Endothelial cell of umbilical vein (primary cell): Measurements from ENCODE around the gene ARPC1A. TPM values are rescaled to one million over a fixed set of nuclear protein-coding genes. Genes with fewer than 3 reads are reported as not detected.

ENCODE experiments used
- BruUV-seq: library from RNA; stranded (reverse); fragments of 400-500 nt; replicated peaks from 2 replicates; lab custom pipeline; 2021; lab: Mats Ljungman, UMichigan
- CTCF ChIA-PET: fragments of 300-600, 350-600 bp; sonication (Branson Sonifier 250); formaldehyde crosslinking; loops from one replicate; lab custom pipeline; 2021; ENCODE audit warnings: antibody characterized with exemption, inconsistent platforms; lab: Charles Lee
- POLR2A ChIA-PET: fragments of 300-600, 350-600 bp; sonication (Branson Sonifier 250); formaldehyde crosslinking; loops from one replicate; lab custom pipeline; 2021; ENCODE audit warnings: antibody characterized with exemption, inconsistent platforms; lab: Charles Lee
- DNase-seq: peaks from one replicate; pipeline ENCODE4 v3.0.0-alpha.2; 2011; ENCODE audit warnings: low read depth, low spot score
- FAIRE-seq: peaks from 2 replicates; lab custom pipeline; 2011; peaks lifted over from hg19 to GRCh38; lab: Jason Lieb, UNC
- H2AFZ ChIP-seq: 2 replicates; pipeline ENCODE4 v1.6.0; 2012; ENCODE audit warnings: low read depth, low read length, control low read depth, inconsistent platforms
- H3K27ac ChIP-seq: 2 replicates; pipeline ENCODE4 v1.5.1; 2011; ENCODE audit warnings: low read depth, mild to moderate bottlenecking, control low read depth, low read length, moderate library complexity; ENCODE audit not compliant: insufficient read depth
- H3K27me3 ChIP-seq, 2 experiments: 2 replicates each; pipeline versions ENCODE4 v1.6.0 to v1.6.1; 2011; ENCODE audit warnings: low read length in 2 of 2, mixed read lengths in 1 of 2; ENCODE audit not compliant: control insufficient read depth in 2 of 2, insufficient read depth in 2 of 2
- H3K36me3 ChIP-seq, 2 experiments: 2 replicates in 1 of 2; 3 replicates in 1 of 2; pipeline ENCODE4 v1.5.1; 2011; ENCODE audit warnings: low read length in 2 of 2, mild to moderate bottlenecking in 1 of 2, moderate library complexity in 1 of 2; ENCODE audit not compliant: control insufficient read depth in 2 of 2, insufficient read depth in 2 of 2; ENCODE audit errors: extremely low read depth in 1 of 2
- H3K4me1 ChIP-seq: 3 replicates; pipeline ENCODE4 v1.5.1; 2011; ENCODE audit warnings: mild to moderate bottlenecking, low read length; ENCODE audit not compliant: control insufficient read depth, insufficient read depth; ENCODE audit errors: extremely low read depth
- H3K4me2 ChIP-seq: 2 replicates; pipeline ENCODE4 v1.6.1; 2011; ENCODE audit warnings: low read length, control low read depth, mixed read lengths; ENCODE audit not compliant: insufficient read depth
- H3K4me3 ChIP-seq, 3 experiments: fragments of 200-600 bp in 1 of 3; sonication (generic), shearing (Covaris generic) in 1 of 3; replicated peaks in 1 of 3; 2 replicates each; pipeline ENCODE4 v1.5.1; 2011 to 2016; ENCODE audit warnings: control low read depth in 3 of 3, low read length in 3 of 3, mild to moderate bottlenecking in 2 of 3, inconsistent platforms in 1 of 3, low read depth in 1 of 3, moderate library complexity in 1 of 3; ENCODE audit not compliant: insufficient read depth in 1 of 3
- H3K79me2 ChIP-seq: 2 replicates; pipeline ENCODE4 v1.6.0; 2012; ENCODE audit warnings: low read length, inconsistent platforms; ENCODE audit not compliant: control insufficient read depth, insufficient read depth
- H3K9ac ChIP-seq: replicated peaks from 2 replicates; pipeline ENCODE3; 2011; ENCODE audit warnings: low read length, control low read depth; ENCODE audit not compliant: insufficient read depth; ENCODE audit errors: extremely low read depth
- H3K9me1 ChIP-seq: replicated peaks from 3 replicates; pipeline ENCODE4 v1.6.0; 2011; ENCODE audit warnings: mild to moderate bottlenecking, low read length; ENCODE audit not compliant: control insufficient read depth, insufficient read depth; ENCODE audit errors: extremely low read depth
- H3K9me3 ChIP-seq: replicated peaks from 2 replicates; pipeline ENCODE4 v1.5.1; 2012; ENCODE audit warnings: low read length, inconsistent platforms; ENCODE audit not compliant: control insufficient read depth, insufficient read depth
- H4K20me1 ChIP-seq: replicated peaks from 2 replicates; pipeline ENCODE3; 2011; ENCODE audit warnings: mild to moderate bottlenecking, low read length; ENCODE audit not compliant: control insufficient read depth, insufficient read depth; ENCODE audit errors: extremely low read depth
- CTCF ChIP-seq, 2 donors: IDR thresholded peaks; 1 replicate in 1 of 2; 2 replicates in 1 of 2; pipeline ENCODE4 v1.5.1; 2011; ENCODE audit warnings: low read length in 2 of 2, mild to moderate bottlenecking in 2 of 2, moderate library complexity in 2 of 2, control low read depth in 1 of 2, inconsistent platforms in 1 of 2, low read depth in 1 of 2; ENCODE audit not compliant: insufficient read depth in 1 of 2; ENCODE audit errors: extremely low read depth in 1 of 2
- EZH2 ChIP-seq: IDR thresholded peaks from 2 replicates; pipeline ENCODE4 v1.6.1; 2012; ENCODE audit warnings: borderline replicate concordance, low read depth, mild to moderate bottlenecking, moderate library complexity, low read length, inconsistent platforms; ENCODE audit not compliant: severe bottlenecking
- FOS ChIP-seq: IDR thresholded peaks from 2 replicates; pipeline ENCODE4 v1.6.1; 2011; ENCODE audit warnings: mild to moderate bottlenecking, low read length, moderate library complexity, borderline replicate concordance; ENCODE audit not compliant: insufficient read depth
- GATA2 ChIP-seq: IDR thresholded peaks from 2 replicates; pipeline ENCODE4 v1.7.0; 2011; ENCODE audit warnings: low read depth, mild to moderate bottlenecking, moderate library complexity, mixed read lengths, low read length; ENCODE audit not compliant: insufficient read length, insufficient read depth
- JUN ChIP-seq: IDR thresholded peaks from 2 replicates; pipeline ENCODE4 v1.6.1; 2011; ENCODE audit warnings: borderline replicate concordance, low read depth; ENCODE audit not compliant: insufficient read length, insufficient read depth
- MAX ChIP-seq: IDR thresholded peaks from 2 replicates; pipeline ENCODE4 v1.6.1; 2011; ENCODE audit not compliant: insufficient read depth, insufficient read length
- POLR2A ChIP-seq: IDR thresholded peaks from 2 replicates; pipeline ENCODE4 v1.6.1; 2012; ENCODE audit warnings: low read depth, mild to moderate bottlenecking, control low read depth, low read length
- POLR2AphosphoS5 ChIP-seq: IDR thresholded peaks from 2 replicates; pipeline ENCODE4 v1.6.1; 2012; ENCODE audit warnings: low read depth, mild to moderate bottlenecking, control low read depth, low read length, moderate library complexity; ENCODE audit not compliant: insufficient read depth
- dilution Hi-C: fragments of 300-500 bp; cut with MboI; formaldehyde crosslinking; loops from one replicate; pipeline ENCODE4 v1.15.0; 2019; ENCODE audit warnings: low sequenced_read_pairs; ENCODE audit not compliant: extremely low pct_ligation_motif_present
- intact Hi-C: fragments of 100-400 bp; cut with micrococcal nuclease; formaldehyde crosslinking; loops from one replicate; pipeline ENCODE4 v1.10.0; 2022
- polyA plus RNA-seq, 4 experiments: library from polyadenylated mRNA; depleted of rRNA in 3 of 4; stranded (reverse) in 3 of 4; unstranded in 1 of 4; fragments of >200 nt; gene quantifications; 2 replicates each; pipeline versions ENCODE4 v1.2.1 to v1.2.3, GENCODE V29; 2011 to 2012; ENCODE audit warnings: missing spikeins in 1 of 4
- total RNA-seq: library from RNA; stranded (reverse); gene quantifications from 2 replicates; pipeline ENCODE4 v1.2.3, GENCODE V29; 2021

ARPC1A gene
- total and polyA plus RNA-seq, 2 donors (not counting 3 experiments of a cell fraction or from before 2014, with no cell fraction given) = 200 to 243 TPM

GRCh38 chr7:99399597-99399996 is 73.9 kb downstream of the ARPC1A start:
- Histone ChIP-seq H3K4me2 (no peak overlapping the region), H3K4me1 (no peaks in the 10 kb centered on the region), H3K9ac (no peak overlapping the region), H3K9me3 (no peaks in the 10 kb centered on the region), H3K79me2 (peaks cover 18% of the 10 kb centered on the region), H3K9me1 (no peaks in the 10 kb centered on the region), H3K36me3 (peaks cover 26 to 59% of the 10 kb centered on the region in 2 experiments), H3K27me3 (no peaks in the 10 kb centered on the region), H3K4me3 (no peak overlapping the region), H2AFZ (no peak overlapping the region), H3K27ac (no peak overlapping the region), H4K20me1 (no peaks in the 10 kb centered on the region)
- dilution Hi-C loops = no loop called here
- ChIA-PET POLR2A (interaction anchor here (2.9 kb wide), 1 partner anchor 9 kb away, joined by 12 read pairs; the partner anchor contains the start of genes BUD31 and PDAP1), CTCF (interaction anchor here (1.6 kb wide), 1 partner anchor 9 kb away, joined by 4 read pairs; the partner anchor contains the start of genes BUD31 and PDAP1)
- DNase-seq (no peak), FAIRE-seq (no peak)
- BruUV-seq = no TSS peak
- intact Hi-C loops = no loop called here
- TF ChIP-seq MAX = no peak
- no peak for TF ChIP-seq EZH2
- no peak for TF ChIP-seq GATA2
- TF ChIP-seq FOS = no peak
- TF ChIP-seq JUN = no peak
- TF ChIP-seq POLR2AphosphoS5 = no peak
- no peak for TF ChIP-seq CTCF (IDR thresholded peaks at IDR 0.05; ENCODE audit: extremely low read depth in 1 of 2, insufficient read depth in 1 of 2, low read depth in 1 of 2, low read length in 2 of 2)
- TF ChIP-seq POLR2A = peak; percentile 50
